Measurements from ENCODE around the gene GOLGA6L2.
"Not testable (repeated sequence)": the region's sequence is repeated elsewhere in the genome, so short reads cannot be mapped to it uniquely, and the experiment has no call there.

Gene GOLGA6L2

GRCh38 chr15:23425327-23425726, 21.7 kb downstream of the GOLGA6L2 start:
- DNase-seq (ENCODE audit: low spot score): not testable (repeated sequence)

- DNase-seq (ENCODE audit: low spot score): no peak
Observed at GRCh38 chr15:23424111-23424904, 22.7 kb downstream of the GOLGA6L2 start.

- peak; percentile 30 for DNase-seq (ENCODE audit: low spot score)
Observed at GRCh38 chr15:23422946-23423708, 23.9 kb downstream of the GOLGA6L2 start.

- no peak for DNase-seq (ENCODE audit: low spot score)
Observed at GRCh38 chr15:23422099-23422945, 24.7 kb downstream of the GOLGA6L2 start.

GRCh38 chr15:23420806-23421575, 26.1 kb downstream of the GOLGA6L2 start:
- no peak for DNase-seq (ENCODE audit: low spot score)

- no peak for DNase-seq (ENCODE audit: low spot score)
Observed at GRCh38 chr15:23416349-23417276, 30.4 kb downstream of the GOLGA6L2 start.

GRCh38 chr15:23415866-23416265, 31.2 kb downstream of the GOLGA6L2 start:
- DNase-seq (ENCODE audit: low spot score): not testable (repeated sequence)

GRCh38 chr15:23415321-23415865, 31.6 kb downstream of the GOLGA6L2 start:
- DNase-seq (ENCODE audit: low spot score): no peak

GRCh38 chr15:23412881-23413600, 34.0 kb downstream of the GOLGA6L2 start:
- not testable (repeated sequence) for DNase-seq (ENCODE audit: low spot score)

- no peak for DNase-seq (ENCODE audit: low spot score)
Observed at GRCh38 chr15:23411841-23412240, 35.2 kb downstream of the GOLGA6L2 start.

GRCh38 chr15:23403550-23403949, 43.5 kb downstream of the GOLGA6L2 start:
- no peak for DNase-seq (ENCODE audit: low spot score)

GRCh38 chr15:23402544-23402943, 44.5 kb downstream of the GOLGA6L2 start:
- DNase-seq (ENCODE audit: low spot score): no peak

GRCh38 chr15:23402140-23402539, 44.9 kb downstream of the GOLGA6L2 start:
- no peak for DNase-seq (ENCODE audit: low spot score)

GRCh38 chr15:23401627-23402026, 45.4 kb downstream of the GOLGA6L2 start:
- no peak for DNase-seq (ENCODE audit: low spot score)

- not testable (repeated sequence) for DNase-seq (ENCODE audit: low spot score)
Observed at GRCh38 chr15:23399207-23399606, 47.8 kb downstream of the GOLGA6L2 start.

GRCh38 chr15:23398357-23398756, 48.7 kb downstream of the GOLGA6L2 start:
- not testable (repeated sequence) for DNase-seq (ENCODE audit: low spot score)

- no peak for DNase-seq (ENCODE audit: low spot score)
Observed at GRCh38 chr15:23397779-23398178, 49.3 kb downstream of the GOLGA6L2 start.

GRCh38 chr15:23395832-23396231, 51.2 kb downstream of the GOLGA6L2 start:
- no peak for DNase-seq (ENCODE audit: low spot score)

GRCh38 chr15:23395030-23395692, 51.9 kb downstream of the GOLGA6L2 start:
- no peak for DNase-seq (ENCODE audit: low spot score)
